ENCODE results near the gene MN1.

DNA sequence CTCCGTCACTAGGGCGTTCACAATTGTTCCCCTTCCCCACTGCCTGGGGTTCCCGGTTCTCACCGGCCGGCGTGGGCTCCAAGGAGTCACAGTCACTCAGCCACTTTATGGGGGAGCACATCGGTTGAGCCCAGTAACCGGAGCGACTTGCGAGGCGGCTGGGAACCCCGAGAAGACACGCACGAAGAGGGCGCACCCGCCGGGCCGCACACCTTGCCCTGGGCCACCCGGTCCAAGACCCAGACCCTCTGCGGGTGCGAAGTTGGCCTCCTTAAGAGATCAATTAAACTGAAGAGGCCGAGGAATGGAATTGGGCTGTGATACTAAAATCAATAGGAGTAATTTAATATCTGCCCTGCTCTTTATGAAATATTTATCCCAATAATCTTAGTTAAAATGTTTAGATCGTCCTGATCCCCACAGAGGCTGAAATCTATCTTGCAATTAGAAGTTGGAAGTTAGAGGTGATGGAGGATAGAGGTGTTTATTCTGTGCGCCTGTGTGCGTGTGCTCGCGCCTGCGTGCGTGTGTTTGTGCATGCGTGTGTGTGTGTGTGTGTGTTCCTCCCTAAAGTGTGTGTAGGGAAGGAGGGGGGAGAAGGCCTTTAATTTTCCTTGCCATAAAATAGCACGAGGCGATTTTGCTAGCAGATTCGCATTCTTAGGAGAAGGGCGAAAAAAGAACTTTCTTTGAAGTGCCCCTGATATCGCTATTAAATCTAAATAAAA lies 954 bp upstream of the MN1 start:
- no peak for TF ChIP-seq POLR2A (IDR thresholded peaks at IDR 0.05; ENCODE audit: low read depth, low read length)
- TF ChIP-seq, protein P1, sequence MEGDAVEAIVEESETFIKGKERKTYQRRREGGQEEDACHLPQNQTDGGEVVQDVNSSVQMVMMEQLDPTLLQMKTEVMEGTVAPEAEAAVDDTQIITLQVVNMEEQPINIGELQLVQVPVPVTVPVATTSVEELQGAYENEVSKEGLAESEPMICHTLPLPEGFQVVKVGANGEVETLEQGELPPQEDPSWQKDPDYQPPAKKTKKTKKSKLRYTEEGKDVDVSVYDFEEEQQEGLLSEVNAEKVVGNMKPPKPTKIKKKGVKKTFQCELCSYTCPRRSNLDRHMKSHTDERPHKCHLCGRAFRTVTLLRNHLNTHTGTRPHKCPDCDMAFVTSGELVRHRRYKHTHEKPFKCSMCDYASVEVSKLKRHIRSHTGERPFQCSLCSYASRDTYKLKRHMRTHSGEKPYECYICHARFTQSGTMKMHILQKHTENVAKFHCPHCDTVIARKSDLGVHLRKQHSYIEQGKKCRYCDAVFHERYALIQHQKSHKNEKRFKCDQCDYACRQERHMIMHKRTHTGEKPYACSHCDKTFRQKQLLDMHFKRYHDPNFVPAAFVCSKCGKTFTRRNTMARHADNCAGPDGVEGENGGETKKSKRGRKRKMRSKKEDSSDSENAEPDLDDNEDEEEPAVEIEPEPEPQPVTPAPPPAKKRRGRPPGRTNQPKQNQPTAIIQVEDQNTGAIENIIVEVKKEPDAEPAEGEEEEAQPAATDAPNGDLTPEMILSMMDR (conservative IDR thresholded peaks at IDR 0.05; ENCODE audit: low read depth, low read length) = no peak
- TF ChIP-seq, protein P2, sequence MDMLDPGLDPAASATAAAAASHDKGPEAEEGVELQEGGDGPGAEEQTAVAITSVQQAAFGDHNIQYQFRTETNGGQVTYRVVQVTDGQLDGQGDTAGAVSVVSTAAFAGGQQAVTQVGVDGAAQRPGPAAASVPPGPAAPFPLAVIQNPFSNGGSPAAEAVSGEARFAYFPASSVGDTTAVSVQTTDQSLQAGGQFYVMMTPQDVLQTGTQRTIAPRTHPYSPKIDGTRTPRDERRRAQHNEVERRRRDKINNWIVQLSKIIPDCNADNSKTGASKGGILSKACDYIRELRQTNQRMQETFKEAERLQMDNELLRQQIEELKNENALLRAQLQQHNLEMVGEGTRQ (IDR thresholded peaks at IDR 0.05; ENCODE audit: low read depth, low read length) = no peak
- no peak for TF ChIP-seq RAD21 (IDR thresholded peaks at IDR 0.05; ENCODE audit: low read length)
- no peak for TF ChIP-seq SMC3 (IDR thresholded peaks at IDR 0.05; ENCODE audit: low read depth, low read length)
- no peak for TF ChIP-seq BHLHE40 (IDR thresholded peaks at IDR 0.05; ENCODE audit: low read depth, low read length)
- TF ChIP-seq, protein P3, sequence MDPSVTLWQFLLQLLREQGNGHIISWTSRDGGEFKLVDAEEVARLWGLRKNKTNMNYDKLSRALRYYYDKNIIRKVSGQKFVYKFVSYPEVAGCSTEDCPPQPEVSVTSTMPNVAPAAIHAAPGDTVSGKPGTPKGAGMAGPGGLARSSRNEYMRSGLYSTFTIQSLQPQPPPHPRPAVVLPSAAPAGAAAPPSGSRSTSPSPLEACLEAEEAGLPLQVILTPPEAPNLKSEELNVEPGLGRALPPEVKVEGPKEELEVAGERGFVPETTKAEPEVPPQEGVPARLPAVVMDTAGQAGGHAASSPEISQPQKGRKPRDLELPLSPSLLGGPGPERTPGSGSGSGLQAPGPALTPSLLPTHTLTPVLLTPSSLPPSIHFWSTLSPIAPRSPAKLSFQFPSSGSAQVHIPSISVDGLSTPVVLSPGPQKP (IDR thresholded peaks at IDR 0.05; ENCODE audit: borderline replicate concordance, low read depth, low read length) = no peak
- TF ChIP-seq CEBPB (IDR thresholded peaks at IDR 0.05; ENCODE audit: low read depth, low read length) = no peak
- TF ChIP-seq NFE2L2 (IDR thresholded peaks at IDR 0.05; ENCODE audit: low read depth, low read length) = no peak
- TF ChIP-seq RCOR1 (IDR thresholded peaks at IDR 0.05; ENCODE audit: insufficient replicate concordance, low read length) = no peak
